Measurements from ENCODE around the gene SLC23A3.
A peak's percentile ranks its signal among the peaks of the same experiment; 100 is the strongest.

The SLC23A3 gene

DNA sequence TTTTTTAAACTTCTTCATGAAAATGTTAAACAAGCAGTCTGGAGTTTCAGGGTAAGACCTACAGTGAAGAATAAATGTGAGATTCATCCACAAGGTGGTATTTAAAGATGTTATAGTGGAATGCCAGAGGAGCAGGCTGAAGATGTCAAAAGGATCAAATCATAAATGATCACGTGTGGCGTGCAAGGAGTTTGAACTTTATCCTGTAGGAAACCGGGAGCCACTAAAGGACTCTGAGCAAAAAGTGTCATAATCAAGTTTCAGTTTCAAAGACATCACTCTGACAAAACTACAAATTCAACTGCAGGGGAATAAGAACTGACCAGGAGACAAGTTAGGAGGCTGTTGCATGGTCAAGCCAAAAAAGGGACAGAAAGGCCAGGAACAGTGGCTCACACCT, 29.1 kb downstream of the SLC23A3 start:
- DNase-seq: no peak

- no peak for DNase-seq
Measured at GRCh38 chr2:219133976-219134375, 35.9 kb downstream of the SLC23A3 start.

GRCh38 chr2:219131744-219132143, 38.1 kb downstream of the SLC23A3 start:
- DNase-seq: no peak

GRCh38 chr2:219131327-219131726, 38.5 kb downstream of the SLC23A3 start:
- DNase-seq: no peak

GRCh38 chr2:219129589-219129988, 40.2 kb downstream of the SLC23A3 start:
- no peak for DNase-seq

DNA sequence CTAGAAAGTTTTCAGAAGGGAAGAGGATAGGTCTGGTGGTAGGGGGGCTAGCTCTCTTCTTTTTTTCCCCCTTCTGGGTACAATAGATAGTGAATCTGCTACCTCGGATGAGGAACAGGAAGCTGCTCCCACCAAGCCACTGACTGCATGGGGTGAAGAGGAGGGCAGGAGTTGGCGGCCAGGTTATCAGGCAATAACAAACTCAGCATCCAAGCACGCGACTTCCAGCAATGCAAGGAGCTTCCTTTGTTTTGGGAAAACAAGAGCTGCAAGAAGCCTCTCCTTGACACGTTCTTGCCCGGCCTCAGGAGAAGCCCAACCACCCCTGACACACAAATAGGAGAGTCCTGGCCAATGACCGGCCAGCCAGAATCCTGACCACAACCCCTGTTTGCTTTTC, 41.4 kb downstream of the SLC23A3 start:
- no peak for DNase-seq

- DNase-seq: no peak
Measured at GRCh38 chr2:219127037-219127635, 42.7 kb downstream of the SLC23A3 start.

DNA sequence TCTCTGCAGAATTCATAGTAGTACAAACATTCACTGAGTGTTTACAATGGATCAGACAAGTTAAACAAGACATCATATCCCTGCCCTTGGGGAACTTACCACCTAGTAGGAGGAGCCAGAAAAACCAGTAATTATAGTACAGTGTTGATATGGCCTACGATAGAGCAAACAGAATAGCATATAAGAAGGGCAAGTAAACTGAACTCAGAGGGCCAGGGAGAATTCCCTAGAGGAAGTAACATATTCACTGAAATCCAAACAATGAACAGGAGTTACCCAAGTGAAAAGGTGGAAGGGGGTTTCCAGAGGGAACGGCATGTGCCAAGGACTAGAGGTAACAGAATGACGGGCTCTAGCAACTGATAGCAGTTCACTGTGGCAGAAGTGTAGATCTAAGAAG, 43.3 kb downstream of the SLC23A3 start:
- DNase-seq: no peak

- no peak for DNase-seq
Measured at GRCh38 chr2:219125886-219126270, 44.0 kb downstream of the SLC23A3 start.

DNA sequence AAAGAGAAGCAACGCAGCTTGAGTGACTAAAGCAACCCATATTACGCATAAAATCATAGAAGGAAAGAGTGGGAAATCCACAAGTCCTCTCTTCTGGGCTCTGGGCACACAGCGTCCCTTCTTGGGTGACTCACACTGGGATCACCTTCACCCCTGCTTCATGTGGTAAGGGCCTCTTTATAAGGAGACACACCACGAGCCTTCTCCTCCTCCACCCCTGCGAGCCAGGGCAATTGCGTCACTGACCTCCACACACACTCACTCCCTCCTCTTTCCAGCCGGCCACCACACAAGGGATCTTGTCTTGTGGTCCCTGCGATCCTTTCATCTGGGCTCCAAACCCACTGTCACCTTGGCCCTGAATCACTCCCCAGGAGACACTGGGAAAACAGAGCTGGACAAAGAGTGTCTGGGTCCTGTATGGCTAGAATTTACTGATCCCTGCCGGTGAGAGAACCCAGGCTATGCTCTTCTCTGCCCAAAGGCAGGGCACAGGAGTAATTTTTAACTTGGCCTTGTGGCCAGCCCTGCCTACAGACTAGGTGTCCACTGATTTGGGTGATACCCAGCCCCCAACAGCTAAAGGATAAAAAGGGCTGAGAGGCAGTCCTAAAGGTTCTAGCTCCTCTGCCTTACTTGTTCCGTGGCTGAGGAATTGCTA, 44.5 kb downstream of the SLC23A3 start:
- no peak for DNase-seq

DNA sequence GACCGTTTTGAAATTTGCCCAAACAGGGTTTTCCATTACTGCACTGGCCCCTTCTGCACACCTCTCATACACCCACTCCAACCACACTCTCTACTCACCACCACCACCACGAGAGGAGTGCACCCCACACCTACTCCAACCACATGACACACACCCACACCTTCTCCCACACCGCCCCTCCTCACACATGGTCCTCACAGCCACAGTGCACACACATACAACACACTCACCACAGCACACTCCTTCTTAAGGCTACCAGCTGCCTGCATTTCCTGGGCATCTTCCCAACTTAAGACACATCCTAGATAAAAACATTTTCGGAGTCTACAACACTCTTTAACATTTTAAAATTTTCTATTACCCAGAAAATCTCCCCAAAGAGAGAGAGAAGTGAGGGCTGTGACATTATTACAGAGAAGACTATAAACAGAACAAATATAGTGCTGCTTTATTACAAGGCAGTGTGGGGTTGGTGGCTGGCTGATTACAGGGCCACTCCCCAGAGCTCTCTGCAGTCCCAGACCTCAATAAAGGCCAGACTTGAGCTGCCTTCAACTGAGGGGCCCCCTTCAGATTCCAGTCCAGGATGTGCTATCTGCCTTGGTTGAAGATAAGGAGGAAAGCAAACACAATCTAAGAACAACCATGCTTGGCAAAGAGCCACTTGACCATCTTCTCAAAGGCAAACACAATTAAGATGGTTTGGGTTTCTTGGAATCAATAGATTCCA, 45.3 kb downstream of the SLC23A3 start:
- no peak for DNase-seq

- no peak for DNase-seq
Measured at GRCh38 chr2:219123356-219124135, 46.3 kb downstream of the SLC23A3 start.

DNA sequence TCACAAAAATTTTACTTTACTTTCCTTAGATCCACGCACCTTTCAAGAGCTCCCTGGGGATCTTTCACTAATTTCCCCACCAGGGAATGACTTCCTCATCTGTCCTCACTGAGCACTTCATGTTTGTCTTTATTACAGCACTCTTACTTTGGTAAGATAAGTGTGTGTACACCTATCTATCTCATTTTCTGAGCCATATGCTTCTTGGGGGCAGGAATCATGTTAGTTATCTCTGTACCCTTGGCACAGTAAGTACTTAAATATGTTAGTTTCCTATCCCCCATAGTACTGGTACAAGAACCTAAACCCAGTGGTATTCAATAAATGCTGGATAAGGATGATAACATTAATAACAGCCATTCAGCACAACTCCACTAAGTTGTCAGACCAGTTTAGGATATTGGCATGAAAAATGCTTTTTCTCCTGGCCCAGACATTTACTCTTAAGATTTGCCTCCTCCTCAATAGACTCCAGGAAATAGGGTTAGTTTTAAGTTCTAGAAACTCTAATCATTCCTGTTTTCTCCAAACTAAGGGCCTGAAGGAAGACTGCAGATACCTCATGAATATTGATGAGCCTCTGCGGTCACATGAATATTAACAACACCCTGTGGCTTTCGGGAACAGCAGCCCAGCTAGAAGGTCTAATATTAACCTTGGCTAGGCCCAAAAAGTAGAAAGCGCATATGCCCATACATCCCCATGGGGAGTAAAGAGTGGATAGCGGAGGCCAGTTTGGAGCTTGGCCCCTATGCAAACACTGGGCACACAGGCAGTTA, 47.4 kb downstream of the SLC23A3 start:
- DNase-seq: no peak

- DNase-seq: no peak
Measured at GRCh38 chr2:219120082-219120481, 49.7 kb downstream of the SLC23A3 start.

DNA sequence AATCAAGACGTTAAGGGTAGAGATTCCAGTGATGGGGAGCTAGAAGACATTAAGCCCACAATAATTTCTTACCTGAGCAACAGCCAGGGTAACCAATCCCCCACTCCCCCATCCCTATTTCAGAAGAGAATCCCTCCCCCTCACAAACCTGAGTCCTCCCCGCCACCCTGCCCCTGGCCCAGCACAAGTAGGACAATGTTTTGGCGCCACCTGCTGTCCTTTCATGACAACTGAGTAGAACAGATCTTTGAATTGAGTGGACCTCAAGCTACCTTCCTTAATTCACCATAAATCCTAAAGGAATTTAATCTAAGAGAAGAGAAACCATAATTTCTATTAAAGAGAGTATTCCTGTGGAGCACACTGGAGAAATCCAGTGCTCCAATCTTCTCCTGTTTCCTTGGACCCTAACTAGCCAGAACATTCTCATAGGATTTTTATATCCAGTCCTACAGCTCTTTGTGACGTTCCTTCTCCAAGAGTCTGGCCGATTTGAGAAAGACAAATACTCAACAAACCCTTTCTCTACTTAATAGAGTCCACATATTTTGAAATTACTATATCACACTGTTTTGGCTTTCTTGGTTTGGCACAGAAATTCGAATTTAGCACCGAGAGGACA, 50.3 kb downstream of the SLC23A3 start:
- peak; percentile 1 for DNase-seq

DNA sequence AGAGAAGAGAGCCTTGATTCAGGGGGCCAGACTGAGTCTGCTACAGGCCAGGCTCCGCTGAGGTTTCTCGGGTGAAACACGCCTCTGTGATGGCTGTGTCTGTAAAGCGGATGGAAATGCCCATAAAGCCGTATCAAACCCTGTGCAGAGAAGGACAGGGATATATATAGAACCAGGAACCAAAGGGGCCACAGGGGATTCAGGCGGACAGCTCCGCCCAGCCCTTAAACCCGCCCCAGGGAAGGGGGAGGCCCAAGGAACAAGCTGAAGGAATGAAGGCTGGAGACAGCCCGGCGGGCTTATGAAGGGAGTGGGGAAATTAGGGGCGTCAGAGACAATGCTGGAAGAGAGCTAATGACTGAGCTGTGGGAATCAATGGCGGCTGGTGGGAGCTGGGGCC, 51.3 kb downstream of the SLC23A3 start:
- DNase-seq: no peak

DNA sequence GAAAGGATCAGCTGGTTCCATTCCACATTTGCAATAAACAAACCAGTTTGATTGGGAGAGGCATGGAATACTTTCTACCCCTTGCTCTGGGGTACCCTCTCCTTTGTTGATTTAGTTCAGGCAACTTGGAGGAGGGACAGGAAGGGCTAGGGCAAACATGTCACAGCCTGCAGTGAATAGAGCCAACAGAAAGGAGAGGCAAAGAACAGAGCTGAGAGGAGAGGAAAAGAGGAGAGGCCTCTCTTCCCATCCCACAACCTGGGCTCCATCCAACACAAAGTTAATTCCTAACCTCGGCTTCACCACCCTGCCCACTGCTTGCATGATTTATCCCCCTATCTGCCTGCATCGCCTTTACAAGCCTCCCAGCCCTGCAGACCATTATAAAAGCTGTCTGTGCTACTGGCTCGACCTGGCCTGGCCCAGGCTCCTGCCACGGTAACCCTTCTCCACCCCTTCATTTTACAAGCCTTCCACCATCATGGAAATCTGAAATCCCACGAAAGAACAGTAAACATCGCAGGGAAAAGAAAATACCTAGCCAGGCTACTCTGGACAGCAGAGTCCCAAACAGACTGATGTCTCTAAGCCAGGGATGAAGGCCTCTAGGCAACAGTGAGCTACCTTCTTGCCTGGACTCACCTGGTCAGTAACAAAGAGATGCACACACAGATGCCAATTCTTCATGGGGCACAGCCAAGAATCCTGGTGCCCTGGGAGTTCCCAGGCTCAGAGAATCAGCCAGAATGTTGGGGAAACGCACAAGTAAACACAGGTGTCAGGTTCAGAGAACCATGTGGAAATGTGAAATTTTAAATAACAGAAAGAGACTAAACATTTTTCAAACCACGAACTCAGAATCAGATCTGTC, 52.8 kb downstream of the SLC23A3 start:
- no peak for DNase-seq

DNA sequence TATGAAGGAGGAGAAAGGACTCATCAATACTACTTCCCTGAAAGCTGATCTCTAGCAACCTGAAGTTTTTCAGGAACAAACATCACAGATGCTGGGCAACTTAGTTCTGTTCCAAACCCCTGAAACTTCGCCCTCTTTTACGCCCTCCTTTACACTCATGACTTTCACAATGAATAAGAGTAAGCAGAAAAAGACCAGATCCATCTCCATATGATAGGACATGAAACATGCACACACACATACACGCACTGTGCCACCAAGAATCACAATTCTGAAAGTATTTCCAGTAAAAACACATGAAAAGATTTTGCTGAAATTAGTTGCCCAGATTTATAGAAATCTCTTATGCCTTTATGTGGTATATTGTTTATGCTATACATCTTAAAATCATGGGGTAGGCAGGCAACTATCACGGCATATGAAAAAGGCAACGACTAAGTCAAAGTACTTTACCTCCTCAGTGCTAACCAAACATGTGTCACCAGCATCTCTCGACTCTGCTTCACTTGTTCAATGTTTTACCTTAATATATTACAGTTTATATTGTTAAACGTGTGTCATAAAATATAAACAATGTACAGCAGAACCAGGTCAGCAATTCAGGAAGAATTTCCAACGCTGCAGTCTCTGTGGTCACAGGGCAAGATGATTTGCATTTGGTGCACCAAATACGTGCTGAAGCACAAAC, 57.0 kb downstream of the SLC23A3 start:
- DNase-seq: no peak

GRCh38 chr2:219112062-219112406, 57.8 kb downstream of the SLC23A3 start:
- DNase-seq: no peak

Measured in SHP77 treated with DMSO at 0.1 percent for 48 hours (cell line).